DND-41 (cell line): ENCODE data around the gene ENTR1.

Source experiments
- ATAC-seq: fragments of 200-7000 bp; cut with Tn5 transposase; 3 replicates; pipeline ENCODE4 v1.9.1; 2021; ENCODE audit warnings: low read depth; ENCODE audit not compliant: insufficient read depth
- DNase-seq: peaks from one replicate; pipeline ENCODE4 v3.0.0-alpha.2; 2020
- H2AFZ ChIP-seq: 2 replicates; pipeline ENCODE4 v1.6.0; 2012; ENCODE audit warnings: low read depth, low read length
- H3K27ac ChIP-seq: 2 replicates; pipeline ENCODE4 v1.5.1; 2012; ENCODE audit warnings: low read length, inconsistent platforms
- H3K27me3 ChIP-seq: fragments of 200-600 bp; sonication (generic); 2 replicates; pipeline ENCODE4 v1.6.0; 2012; ENCODE audit warnings: low read length, mild to moderate bottlenecking, inconsistent platforms; ENCODE audit not compliant: insufficient read depth, poor library complexity
- H3K36me3 ChIP-seq: 2 replicates; pipeline ENCODE4 v1.5.1; 2012; ENCODE audit warnings: low read length, inconsistent platforms; ENCODE audit not compliant: insufficient read depth
- H3K4me1 ChIP-seq: 2 replicates; pipeline ENCODE4 v1.5.1; 2012; ENCODE audit warnings: mild to moderate bottlenecking, low read length; ENCODE audit not compliant: insufficient read depth
- H3K4me2 ChIP-seq: 2 replicates; pipeline ENCODE4 v1.6.0; 2012; ENCODE audit warnings: mild to moderate bottlenecking, moderate library complexity, low read length, inconsistent platforms; ENCODE audit not compliant: insufficient read depth
- H3K4me3 ChIP-seq, 2 experiments: fragments of 200-600 bp in 1 of 2; shearing (Covaris generic) in 1 of 2; 2 replicates each; pipeline ENCODE4 v1.5.1; 2012 to 2016; ENCODE audit warnings: inconsistent platforms in 2 of 2, low read length in 2 of 2, mild to moderate bottlenecking in 2 of 2, low read depth in 1 of 2, moderate library complexity in 1 of 2
- H3K79me2 ChIP-seq: 2 replicates; pipeline ENCODE4 v1.6.0; 2012; ENCODE audit warnings: low read length, inconsistent platforms; ENCODE audit not compliant: insufficient read depth
- H3K9ac ChIP-seq: 2 replicates; pipeline ENCODE4 v1.6.0; 2012; ENCODE audit warnings: low read depth, mild to moderate bottlenecking, inconsistent platforms, low read length, moderate library complexity
- H3K9me3 ChIP-seq: 2 replicates; pipeline ENCODE4 v1.5.1; 2012; ENCODE audit warnings: low read length, moderate library complexity, mild to moderate bottlenecking, inconsistent platforms; ENCODE audit not compliant: insufficient read depth, severe bottlenecking
- H4K20me1 ChIP-seq: 2 replicates; pipeline ENCODE4 v1.6.0; 2012; ENCODE audit warnings: low read length; ENCODE audit not compliant: insufficient read depth
- CTCF ChIP-seq: IDR thresholded peaks from 2 replicates; pipeline ENCODE4 v1.5.1; 2012; ENCODE audit warnings: borderline replicate concordance, low read length, moderate library complexity, mild to moderate bottlenecking; ENCODE audit not compliant: poor library complexity, severe bottlenecking; ENCODE audit errors: extremely low read depth
- EZH2 ChIP-seq: IDR thresholded peaks from 3 replicates; pipeline ENCODE4 v1.6.1; 2012; ENCODE audit warnings: borderline replicate concordance, low read depth, mild to moderate bottlenecking, moderate library complexity, low read length, inconsistent platforms; ENCODE audit not compliant: severe bottlenecking

The ENTR1 gene

GRCh38 chr9:136359774-136360718 is 50.4 kb downstream of the ENTR1 start:
- H3K79me2 ChIP-seq, result peaks cover 17% of the 10 kb centered on the region
- H3K27ac ChIP-seq, result no peak overlapping the region

GRCh38 chr9:136358888-136359287 is 51.5 kb downstream of the ENTR1 start:
- Histone ChIP-seq H3K4me3 (no peak overlapping the region), H3K79me2 (peaks cover 6% of the 10 kb centered on the region), H3K9ac (no peak overlapping the region), H3K9me3 (no peaks in the 10 kb centered on the region), H4K20me1 (peaks cover 11% of the 10 kb centered on the region), H3K4me2 (no peak overlapping the region), H3K27ac (no peak overlapping the region), H2AFZ (no peak overlapping the region), H3K36me3 (peaks cover 2% of the 10 kb centered on the region; the same call in 1 of the 2 replicates), H3K4me1 (peaks cover 8% of the 10 kb centered on the region), H3K27me3 (no peaks in the 10 kb centered on the region)
- no peak for TF ChIP-seq CTCF
- no peak for TF ChIP-seq EZH2
- DNase-seq, result no peak
- no peak for ATAC-seq

More at GRCh38 chr9:136359774-136360718, 50.4 kb downstream of the ENTR1 start:
- peaks cover 20% of the 10 kb centered on the region for H3K4me1 ChIP-seq
- H2AFZ ChIP-seq, result no peak overlapping the region
- no peak overlapping the region for H3K4me2 ChIP-seq
- H3K9ac ChIP-seq, result no peak overlapping the region
- ATAC-seq, result no peak
- H3K4me3 ChIP-seq, result no peak overlapping the region
- no peaks in the 10 kb centered on the region for H3K9me3 ChIP-seq
- peaks cover 23% of the 10 kb centered on the region for H4K20me1 ChIP-seq
- TF ChIP-seq CTCF, result no peak
- no peak for TF ChIP-seq EZH2
- no peak for DNase-seq
- peaks cover 13% of the 10 kb centered on the region for H3K36me3 ChIP-seq
- no peaks in the 10 kb centered on the region for H3K27me3 ChIP-seq

GRCh38 chr9:136358016-136358415 is 52.4 kb downstream of the ENTR1 start:
- H3K36me3 ChIP-seq, result no peaks in the 10 kb centered on the region
- no peak overlapping the region for H3K4me3 ChIP-seq
- no peak overlapping the region for H3K9ac ChIP-seq
- no peaks in the 10 kb centered on the region for H3K9me3 ChIP-seq
- H3K79me2 ChIP-seq, result peaks cover 3% of the 10 kb centered on the region; the same call in 1 of the 2 replicates
- no peak for DNase-seq
- TF ChIP-seq CTCF (no peak), EZH2 (no peak)
- no peak for ATAC-seq
- H4K20me1 ChIP-seq, result peaks cover 9% of the 10 kb centered on the region
- H3K4me2 ChIP-seq, result no peak overlapping the region
- H2AFZ ChIP-seq, result no peak overlapping the region
- no peak overlapping the region for H3K27ac ChIP-seq
- no peaks in the 10 kb centered on the region for H3K27me3 ChIP-seq
- H3K4me1 ChIP-seq, result peaks cover 5% of the 10 kb centered on the region
